GM12865 (cell line): ENCODE data around the gene PCDHA10.
"Not testable (repeated sequence)": the region's sequence is repeated elsewhere in the genome, so short reads cannot be mapped to it uniquely, and the experiment has no call there.

Source experiments
- DNase-seq: peaks from one replicate; pipeline ENCODE4 v3.0.0; 2010; ENCODE audit warnings: low read depth
- H3K4me3 ChIP-seq: 2 replicates; pipeline ENCODE4 v1.5.1; 2011; ENCODE audit warnings: mild to moderate bottlenecking, low read depth, low read length, control low read depth
- CTCF ChIP-seq: IDR thresholded peaks from 2 replicates; pipeline ENCODE4 v1.5.1; 2011; ENCODE audit warnings: low read length, control low read depth, low read depth, inconsistent platforms; ENCODE audit not compliant: insufficient read depth; ENCODE audit errors: missing control alignments

The PCDHA10 gene

GRCh38 chr5:140835622-140836510, 19.8 kb upstream of the PCDHA10 start:
- no peak for TF ChIP-seq CTCF
- no peak overlapping the region for H3K4me3 ChIP-seq
- no peak for DNase-seq

- DNase-seq, result no peak
- no peak within 1 kb of the TSS for H3K4me3 ChIP-seq
- TF ChIP-seq CTCF, result peak; percentile 20
Observed at GRCh38 chr5:140840978-140841962, 14.4 kb upstream of the PCDHA10 start, which contains the start of gene PCDHA8. Gene PCDHA8, plus strand, starts transcription at chr5:140841187. Its CDS starts 135 bp downstream, at chr5:140841322.

- no peak overlapping the region for H3K4me3 ChIP-seq
- DNase-seq, result no peak
- no peak for TF ChIP-seq CTCF
Observed at GRCh38 chr5:140842798-140843733, 12.6 kb upstream of the PCDHA10 start.

- DNase-seq, H3K4me3 ChIP-seq: not testable (repeated sequence)
Observed at GRCh38 chr5:140848139-140849102, 7.3 kb upstream of the PCDHA10 start, which contains the start of gene PCDHA9. Gene PCDHA9, plus strand, starts transcription at chr5:140848382. Its CDS starts 114 bp downstream, at chr5:140848496.

GRCh38 chr5:140849831-140850634, 5.7 kb upstream of the PCDHA10 start:
- not testable (repeated sequence) for H3K4me3 ChIP-seq, DNase-seq

DNA sequence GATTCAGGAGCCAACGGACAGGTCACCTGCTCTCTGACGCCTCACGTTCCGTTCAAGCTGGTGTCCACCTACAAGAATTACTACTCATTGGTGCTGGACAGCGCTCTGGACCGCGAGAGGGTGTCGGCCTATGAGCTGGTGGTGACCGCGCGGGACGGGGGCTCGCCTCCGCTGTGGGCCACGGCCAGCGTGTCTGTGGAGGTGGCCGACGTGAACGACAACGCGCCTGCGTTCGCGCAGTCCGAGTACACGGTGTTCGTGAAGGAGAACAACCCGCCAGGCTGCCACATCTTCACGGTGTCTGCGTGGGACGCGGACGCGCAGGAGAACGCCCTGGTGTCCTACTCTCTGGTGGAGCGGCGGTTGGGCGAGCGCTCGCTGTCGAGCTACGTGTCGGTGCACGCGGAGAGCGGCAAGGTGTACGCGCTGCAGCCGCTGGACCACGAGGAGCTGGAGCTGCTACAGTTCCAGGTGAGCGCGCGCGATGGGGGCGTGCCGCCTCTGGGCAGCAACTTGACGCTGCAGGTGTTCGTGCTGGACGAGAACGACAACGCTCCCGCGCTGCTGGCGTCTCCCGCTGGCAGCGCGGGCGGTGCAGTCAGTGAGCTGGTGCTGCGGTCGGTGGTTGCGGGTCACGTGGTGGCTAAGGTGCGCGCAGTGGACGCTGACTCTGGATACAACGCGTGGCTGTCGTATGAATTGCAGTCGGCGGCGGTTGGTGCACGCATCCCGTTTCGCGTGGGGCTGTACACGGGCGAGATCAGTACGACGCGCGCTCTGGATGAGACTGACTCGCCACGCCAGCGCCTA, 1.7 kb downstream of the PCDHA10 start:
- H3K4me3 ChIP-seq, result no peak overlapping the region
- no peak for DNase-seq
- TF ChIP-seq CTCF, result no peak
